Peyer's patch (tissue), 4 donors: Measurements from ENCODE around the gene TEAD1. TPM values are rescaled to one million over a fixed set of nuclear protein-coding genes. Genes with fewer than 3 reads are reported as not detected.

Experiments
- DNase-seq, 3 donors: peaks; one replicate each; pipeline ENCODE4 v3.0.0-alpha.2; 2017 to 2019
- H3K27ac ChIP-seq, 4 donors: fragments of 200-600 bp; sonication (generic); one replicate each; pipeline ENCODE4 v1.5.1; 2016 to 2019
- H3K27me3 ChIP-seq, 2 donors: fragments of 200-600 bp; sonication (generic); one replicate each; pipeline ENCODE4 v1.5.1; 2019
- H3K36me3 ChIP-seq, 3 donors: fragments of 200-600 bp; sonication (generic); one replicate each; pipeline ENCODE4 v1.5.1; 2016 to 2019
- H3K4me1 ChIP-seq, 4 donors: fragments of 200-600 bp; sonication (generic); one replicate each; pipeline ENCODE4 v1.5.1; 2016 to 2019
- H3K4me3 ChIP-seq, 4 donors: fragments of 200-600 bp; sonication (generic); 1 replicate in 3 of 4; 2 replicates in 1 of 4; pipeline ENCODE4 v1.5.1; 2016 to 2019; ENCODE audit warnings: mild to moderate bottlenecking in 1 of 4
- H3K9me3 ChIP-seq, 4 donors: fragments of 200-600 bp; sonication (generic); one replicate each; pipeline ENCODE4 v1.5.1; 2016 to 2019; ENCODE audit warnings: mild to moderate bottlenecking in 1 of 4
- POLR2A ChIP-seq, 2 donors: fragments of 450-650 bp; IDR thresholded peaks; one replicate each; pipeline ENCODE4 v1.5.1; 2017; ENCODE audit warnings: antibody characterized with exemption in 2 of 2, mild to moderate bottlenecking in 2 of 2, moderate library complexity in 2 of 2
- total RNA-seq, 4 donors: library from RNA; depleted of rRNA; stranded (reverse); fragments of >200 nt; gene quantifications; one replicate each; pipeline ENCODE4 v1.1.0, GENCODE V29; 2016
- TF ChIP-seq, protein P1 (sequence below), 6 experiments: fragments of 450-650 bp in 4 of 6; fragments of 200-600 bp in 2 of 6; sonication (generic) in 1 of 6; IDR thresholded peaks; one replicate each; pipeline ENCODE4 v1.5.1; 2017 to 2019; ENCODE audit warnings: antibody characterized with exemption in 6 of 6, mild to moderate bottlenecking in 3 of 6, moderate library complexity in 1 of 6

Gene TEAD1
- total RNA-seq, 4 donors from 2014 or later: 34.5 to 125 (median 65.1) TPM

DNA sequence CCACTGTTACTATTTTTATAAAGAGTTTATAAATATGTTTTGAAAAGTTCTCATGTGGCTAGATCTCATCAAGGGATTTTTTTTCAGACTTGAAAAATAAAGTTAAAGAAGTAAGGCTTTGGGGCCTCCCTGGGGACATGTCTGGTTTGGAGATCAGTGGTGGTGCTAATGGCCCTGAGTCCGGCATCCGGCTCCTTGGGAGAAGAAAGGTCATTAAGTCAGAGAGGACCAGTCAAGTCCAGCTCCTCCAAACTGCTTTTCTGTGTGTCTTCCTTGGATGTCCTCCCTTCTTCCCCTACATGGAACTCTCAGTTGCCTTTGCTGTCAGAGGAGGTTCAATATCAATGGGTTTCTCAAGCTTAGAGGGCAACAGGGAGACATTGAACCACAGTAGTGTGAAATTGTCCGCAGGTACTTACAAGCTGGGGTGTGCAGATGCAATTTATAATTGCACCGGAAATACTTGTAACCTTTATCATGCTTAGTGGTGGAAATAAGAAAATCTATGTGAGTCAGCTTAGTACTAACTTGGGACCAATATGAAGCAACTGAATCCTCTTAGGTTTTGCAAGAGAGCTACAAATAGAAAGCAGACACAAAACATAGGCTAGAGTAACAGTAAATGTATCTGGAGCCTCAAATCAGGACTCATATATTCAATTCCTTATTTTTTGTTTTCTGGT, 144.3 kb downstream of the TEAD1 start:
- no peaks in the 10 kb centered on the region for H3K36me3 ChIP-seq
- no peak overlapping the region for H3K27ac ChIP-seq
- H3K4me3 ChIP-seq: no peak overlapping the region
- DNase-seq: no peak
- no peaks in the 10 kb centered on the region for H3K27me3 ChIP-seq
- TF ChIP-seq, protein P1, sequence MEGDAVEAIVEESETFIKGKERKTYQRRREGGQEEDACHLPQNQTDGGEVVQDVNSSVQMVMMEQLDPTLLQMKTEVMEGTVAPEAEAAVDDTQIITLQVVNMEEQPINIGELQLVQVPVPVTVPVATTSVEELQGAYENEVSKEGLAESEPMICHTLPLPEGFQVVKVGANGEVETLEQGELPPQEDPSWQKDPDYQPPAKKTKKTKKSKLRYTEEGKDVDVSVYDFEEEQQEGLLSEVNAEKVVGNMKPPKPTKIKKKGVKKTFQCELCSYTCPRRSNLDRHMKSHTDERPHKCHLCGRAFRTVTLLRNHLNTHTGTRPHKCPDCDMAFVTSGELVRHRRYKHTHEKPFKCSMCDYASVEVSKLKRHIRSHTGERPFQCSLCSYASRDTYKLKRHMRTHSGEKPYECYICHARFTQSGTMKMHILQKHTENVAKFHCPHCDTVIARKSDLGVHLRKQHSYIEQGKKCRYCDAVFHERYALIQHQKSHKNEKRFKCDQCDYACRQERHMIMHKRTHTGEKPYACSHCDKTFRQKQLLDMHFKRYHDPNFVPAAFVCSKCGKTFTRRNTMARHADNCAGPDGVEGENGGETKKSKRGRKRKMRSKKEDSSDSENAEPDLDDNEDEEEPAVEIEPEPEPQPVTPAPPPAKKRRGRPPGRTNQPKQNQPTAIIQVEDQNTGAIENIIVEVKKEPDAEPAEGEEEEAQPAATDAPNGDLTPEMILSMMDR (IDR thresholded peaks at IDR 0.05): no peak
- TF ChIP-seq POLR2A (IDR thresholded peaks at IDR 0.05): no peak
- H3K9me3 ChIP-seq: no peaks in the 10 kb centered on the region
- H3K4me1 ChIP-seq: peaks cover 0 to 27% (median 4%) of the 10 kb centered on the region in 4 donors

DNA sequence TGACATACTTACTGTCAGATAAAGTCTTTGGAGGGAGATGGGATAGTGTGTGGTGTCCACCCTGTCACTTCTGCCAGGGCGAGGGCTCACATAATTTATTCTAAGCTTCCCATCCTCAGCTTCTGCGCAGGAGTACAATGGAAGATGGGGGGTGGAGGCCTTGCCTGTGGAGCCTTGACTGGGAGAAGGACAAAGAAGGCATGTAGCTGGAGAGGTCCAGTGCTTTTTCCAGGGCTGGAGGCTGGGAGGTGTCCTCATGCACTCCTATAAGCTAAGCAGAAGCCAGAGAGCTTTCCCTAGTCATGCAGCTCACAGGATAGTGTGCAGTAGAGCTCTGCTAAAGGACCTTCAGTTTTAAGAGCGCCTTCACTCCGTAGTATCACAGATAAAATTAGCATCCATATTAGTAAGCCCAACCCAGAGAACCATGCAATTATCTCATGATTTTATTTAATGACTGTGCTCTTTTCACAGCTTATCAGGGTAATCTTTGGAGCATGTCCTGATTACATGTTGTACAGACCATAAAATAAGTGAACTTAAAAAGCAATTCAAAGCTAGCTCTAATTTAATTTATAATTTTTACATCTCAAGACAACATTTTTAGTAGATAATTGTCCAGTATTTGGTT, 148.3 kb downstream of the TEAD1 start:
- H3K36me3 ChIP-seq: no peaks in the 10 kb centered on the region
- H3K27me3 ChIP-seq: no peaks in the 10 kb centered on the region
- no peak overlapping the region for H3K4me3 ChIP-seq
- no peak for DNase-seq
- peak overlapping the region in 1 of 4 donors; percentile 51 for H3K27ac ChIP-seq
- TF ChIP-seq POLR2A (IDR thresholded peaks at IDR 0.05): no peak
- TF ChIP-seq, protein P1 (IDR thresholded peaks at IDR 0.05): no peak
- H3K9me3 ChIP-seq: no peaks in the 10 kb centered on the region
- peaks cover 0 to 24% (median 2%) of the 10 kb centered on the region in 4 donors for H3K4me1 ChIP-seq

DNA sequence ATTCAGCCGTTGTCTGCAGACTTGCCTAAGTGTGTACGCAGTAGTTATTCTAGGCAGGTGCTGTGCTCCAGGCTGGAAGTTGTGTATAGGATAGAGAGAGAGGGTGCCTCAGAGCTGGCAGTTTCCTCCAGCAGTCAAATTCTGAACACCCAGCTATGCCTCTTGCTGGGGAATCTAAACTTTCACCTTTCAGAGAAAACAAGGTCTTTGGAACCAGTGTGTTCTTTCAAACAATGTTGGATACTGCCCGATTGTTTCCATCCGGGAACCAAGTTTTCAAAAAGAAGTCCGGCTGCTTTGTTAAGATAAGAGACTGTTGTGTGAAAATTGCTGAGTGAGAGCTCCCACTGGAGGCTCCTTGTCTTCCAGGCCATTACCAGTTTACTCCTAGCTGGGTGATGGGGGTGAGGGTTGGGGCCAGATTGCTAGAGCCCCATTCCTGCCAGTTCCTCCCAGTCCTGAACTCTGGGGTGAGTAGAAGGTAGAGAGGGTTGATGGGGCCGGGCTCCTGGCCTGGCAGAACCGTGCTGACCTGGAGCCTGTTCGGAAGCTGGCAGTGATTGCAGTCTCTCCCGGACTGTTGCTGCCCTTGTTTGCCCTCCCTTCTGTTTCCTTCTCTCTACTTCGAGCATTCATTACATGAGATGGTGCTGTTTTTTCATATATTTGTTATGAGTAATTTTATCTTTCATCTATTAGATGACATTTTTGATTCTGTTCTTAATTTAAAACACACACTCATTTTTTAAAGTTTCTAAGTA, 150.2 kb downstream of the TEAD1 start:
- peaks cover 0 to 37% (median 2%) of the 10 kb centered on the region in 4 donors for H3K4me1 ChIP-seq

DNA sequence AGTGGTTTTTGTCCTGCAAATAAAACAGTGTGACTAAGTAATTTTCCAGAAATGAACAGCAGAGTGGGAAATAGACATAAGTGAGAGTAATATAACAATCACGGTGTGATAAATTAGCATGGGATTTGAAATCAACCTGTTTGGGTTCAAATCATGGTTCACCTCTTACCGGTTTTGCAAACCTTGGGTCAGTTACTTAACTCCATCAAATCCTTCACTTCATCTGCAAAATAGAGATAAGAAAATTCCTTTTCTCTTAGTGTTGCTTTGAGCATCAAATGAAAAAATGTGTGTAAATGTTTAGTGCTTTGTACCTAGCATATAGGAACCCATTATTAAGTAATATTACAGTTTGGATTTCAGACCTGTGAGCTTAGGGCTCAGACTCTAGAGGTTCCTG, 152.2 kb downstream of the TEAD1 start:
- no peak for DNase-seq
- Histone ChIP-seq H3K36me3 (no peaks in the 10 kb centered on the region), H3K4me3 (no peak overlapping the region), H3K27ac (no peak overlapping the region), H3K9me3 (no peaks in the 10 kb centered on the region), H3K4me1 (peaks cover 0 to 37% (median 2%) of the 10 kb centered on the region in 4 donors), H3K27me3 (no peaks in the 10 kb centered on the region)
- TF ChIP-seq, protein P1 (IDR thresholded peaks at IDR 0.05): no peak
- TF ChIP-seq POLR2A (IDR thresholded peaks at IDR 0.05): no peak

More for the DNA sequence above, 150.2 kb downstream of the TEAD1 start:
- no peaks in the 10 kb centered on the region for H3K36me3 ChIP-seq
- TF ChIP-seq POLR2A (IDR thresholded peaks at IDR 0.05): no peak
- TF ChIP-seq, protein P1 (IDR thresholded peaks at IDR 0.05): no peak
- peak overlapping the region in 2 of 4 donors; percentile 40 to 57 for H3K27ac ChIP-seq
- no peaks in the 10 kb centered on the region for H3K9me3 ChIP-seq
- no peak overlapping the region for H3K4me3 ChIP-seq
- peak in 1 of 3 donors; percentile 50 for DNase-seq
- H3K27me3 ChIP-seq: no peaks in the 10 kb centered on the region

DNA sequence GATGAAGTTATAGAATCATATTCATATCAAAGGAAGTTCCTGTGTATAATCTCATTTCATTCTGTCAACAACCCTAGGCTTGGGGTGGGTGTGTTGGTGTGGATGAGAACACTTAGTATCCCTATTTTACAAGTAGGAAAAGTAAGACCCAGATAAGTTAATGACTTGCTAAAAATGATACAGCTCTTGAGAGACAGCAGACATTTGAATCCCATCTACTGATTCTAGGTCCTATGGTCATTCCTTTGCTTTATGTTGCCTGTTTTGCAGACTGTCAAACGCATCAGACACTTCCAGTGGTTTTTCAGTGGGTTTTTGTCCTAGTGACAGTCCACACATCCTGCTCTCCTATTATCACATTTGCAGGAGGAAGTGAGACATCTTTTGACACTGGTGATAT, 153.1 kb downstream of the TEAD1 start:
- peak overlapping the region in 3 of 4 donors; percentile 41 to 88 (median 80) for H3K27ac ChIP-seq
- DNase-seq: no peak
- no peaks in the 10 kb centered on the region for H3K36me3 ChIP-seq
- no peaks in the 10 kb centered on the region for H3K9me3 ChIP-seq
- H3K4me3 ChIP-seq: no peak overlapping the region
- H3K4me1 ChIP-seq: peaks cover 0 to 37% (median under 1%) of the 10 kb centered on the region in 4 donors
- TF ChIP-seq POLR2A (IDR thresholded peaks at IDR 0.05): no peak
- TF ChIP-seq, protein P1 (IDR thresholded peaks at IDR 0.05): no peak
- no peaks in the 10 kb centered on the region for H3K27me3 ChIP-seq
